CD4-positive, alpha-beta T cell treated with Interleukin-17A for 4 hours (primary cell): ENCODE measurements around the gene CXCR2.
"Not testable (repeated sequence)": the region's sequence is repeated elsewhere in the genome, so short reads cannot be mapped to it uniquely, and the experiment has no call there.

Source experiments
- DNase-seq: peaks from one replicate; pipeline ENCODE4 v3.0.0-alpha.2; 2020; ENCODE audit warnings: mixed read lengths

CXCR2 gene

GRCh38 chr2:218125626-218126080 lies at the start of gene CXCR2:
Gene CXCR2 (plus strand): TSS chr2:218126028. CDS start chr2:218134802, 8,774 bp downstream.
- DNase-seq, result no peak

- DNase-seq, result no peak
Measured at GRCh38 chr2:218077464-218078216, 48.2 kb upstream of the CXCR2 start.

- DNase-seq, result no peak
Measured at GRCh38 chr2:218079943-218080913, 45.6 kb upstream of the CXCR2 start.

GRCh38 chr2:218081063-218081462 lies 44.8 kb upstream of the CXCR2 start:
- no peak for DNase-seq

- no peak for DNase-seq
Measured at GRCh38 chr2:218081695-218082094, 44.1 kb upstream of the CXCR2 start.

GRCh38 chr2:218082586-218083351 lies 43.1 kb upstream of the CXCR2 start:
- no peak for DNase-seq

- no peak for DNase-seq
Measured at GRCh38 chr2:218083352-218083676, 42.5 kb upstream of the CXCR2 start.

- DNase-seq, result no peak
Measured at GRCh38 chr2:218086478-218086877, 39.4 kb upstream of the CXCR2 start.

GRCh38 chr2:218089259-218089658 lies 36.6 kb upstream of the CXCR2 start:
- no peak for DNase-seq

GRCh38 chr2:218091746-218092145 lies 34.1 kb upstream of the CXCR2 start:
- DNase-seq, result no peak

GRCh38 chr2:218093879-218094278 lies 31.9 kb upstream of the CXCR2 start:
- DNase-seq, result no peak

GRCh38 chr2:218095853-218096252 lies 30.0 kb upstream of the CXCR2 start:
- DNase-seq, result no peak

- DNase-seq, result no peak
Measured at GRCh38 chr2:218097975-218098374, 27.9 kb upstream of the CXCR2 start.

- not testable (repeated sequence) for DNase-seq
Measured at GRCh38 chr2:218108834-218109233, 17.0 kb upstream of the CXCR2 start.

- not testable (repeated sequence) for DNase-seq
Measured at GRCh38 chr2:218121789-218122188, 4.0 kb upstream of the CXCR2 start.

- not testable (repeated sequence) for DNase-seq
Measured at GRCh38 chr2:218122286-218122685, 3.5 kb upstream of the CXCR2 start.

GRCh38 chr2:218123986-218124385 lies 1.8 kb upstream of the CXCR2 start:
- no peak for DNase-seq

GRCh38 chr2:218125095-218125494 lies 733 bp upstream of the CXCR2 start:
- no peak for DNase-seq

- no peak for DNase-seq
Measured at GRCh38 chr2:218127929-218128455, 2.2 kb downstream of the CXCR2 start.

GRCh38 chr2:218128781-218129457 lies 3.1 kb downstream of the CXCR2 start:
- DNase-seq, result no peak

- no peak for DNase-seq
Measured at GRCh38 chr2:218129458-218130135, 3.8 kb downstream of the CXCR2 start.

- no peak for DNase-seq
Measured at GRCh38 chr2:218130377-218130776, 4.5 kb downstream of the CXCR2 start.
